ENCODE measurements around the gene PDZRN3. TPM values are rescaled to one million over a fixed set of nuclear protein-coding genes. Genes with fewer than 3 reads are reported as not detected.
"Not testable (repeated sequence)": the region's sequence is repeated elsewhere in the genome, so short reads cannot be mapped to it uniquely, and the experiment has no call there.

Gene PDZRN3
- total RNA-seq, 2 donors from 2014 or later, result 14.2 to 26.4 TPM

GRCh38 chr3:73569246-73569760 is 55.4 kb downstream of the PDZRN3 start:
- DNase-seq (no peak), ATAC-seq (no peak)
- intact Hi-C loops (cut with DNase I, micrococcal nuclease), result no loop called here

DNA sequence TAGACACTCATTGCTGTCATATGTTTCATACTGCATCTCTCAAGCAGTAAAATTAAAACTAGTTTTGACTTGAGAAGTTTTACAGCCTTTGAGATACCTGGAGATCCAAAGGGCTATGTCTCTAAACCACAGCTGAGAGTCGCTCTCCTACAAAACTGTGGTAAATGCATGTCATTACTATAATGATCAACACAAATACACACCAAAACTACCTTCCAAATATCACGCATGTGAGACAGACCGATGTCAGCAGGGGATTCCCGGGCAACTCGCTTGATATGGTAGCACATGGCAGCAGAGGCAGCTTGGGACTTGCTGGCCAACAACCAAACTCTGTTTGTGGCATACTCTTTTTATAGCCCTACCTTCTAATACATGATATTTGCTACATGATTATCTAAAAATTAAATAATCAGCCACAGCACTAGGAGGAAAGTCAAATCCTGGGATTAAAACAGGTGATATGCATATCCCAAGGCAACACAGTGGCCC is 56.3 kb downstream of the PDZRN3 start:
- intact Hi-C loops (cut with DNase I, micrococcal nuclease), result no loop called here
- no peak for ATAC-seq
- DNase-seq, result no peak

DNA sequence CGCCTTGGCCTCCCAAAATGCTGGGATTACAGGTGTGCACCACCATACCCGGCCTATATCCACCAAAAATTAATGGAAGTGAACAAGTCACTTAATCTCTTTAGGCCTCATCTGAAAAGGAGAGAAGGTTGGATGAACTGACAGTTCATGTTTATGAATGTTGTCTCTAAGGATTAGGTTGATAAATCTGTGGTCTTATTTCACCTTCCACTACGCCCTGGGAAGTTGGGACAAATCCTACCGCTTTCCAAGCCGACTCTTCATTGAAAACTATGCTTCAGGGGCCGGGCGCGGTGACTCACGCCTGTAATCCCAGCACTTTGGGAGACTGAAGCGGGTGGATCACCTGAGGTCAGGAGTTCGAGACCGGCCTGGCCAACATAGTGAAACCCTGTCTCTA is 59.4 kb downstream of the PDZRN3 start:
- ATAC-seq; DNase-seq; intact Hi-C loops (cut with DNase I, micrococcal nuclease): not testable (repeated sequence)

- DNase-seq (no peak), ATAC-seq (peak; percentile 68)
- intact Hi-C loops (cut with DNase I, micrococcal nuclease), result no loop called here
These were observed 60.7 kb downstream of the PDZRN3 start for GRCh38 chr3:73563896-73564582.

DNA sequence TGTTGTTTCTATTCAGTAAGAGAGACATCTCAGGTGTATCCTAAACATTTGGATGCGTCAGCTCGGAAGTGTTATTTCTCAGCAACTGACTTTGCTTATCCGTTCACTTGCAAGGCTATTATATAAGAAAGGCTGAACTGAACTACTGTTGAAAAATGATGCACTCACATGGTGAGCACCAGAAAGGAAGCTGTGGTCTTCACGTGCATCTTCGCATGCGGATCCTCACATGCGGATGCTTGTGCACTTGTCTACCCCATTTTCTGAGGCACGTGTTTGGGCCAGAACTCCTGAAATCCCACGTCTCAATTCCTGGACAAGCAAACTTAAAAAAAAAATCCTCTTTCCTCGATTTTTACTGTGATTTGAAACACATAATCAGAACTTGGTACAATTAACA is 63.2 kb downstream of the PDZRN3 start:
- intact Hi-C loops (cut with DNase I, micrococcal nuclease), result no loop called here
- no peak for ATAC-seq
- DNase-seq, result no peak

- ATAC-seq, result peak; percentile 78
- no peak for DNase-seq
- intact Hi-C loops (cut with DNase I, micrococcal nuclease), result no loop called here
These were observed 65.0 kb downstream of the PDZRN3 start for GRCh38 chr3:73559749-73560148.

GRCh38 chr3:73558727-73559075 is 66.0 kb downstream of the PDZRN3 start:
- ATAC-seq (no peak), DNase-seq (no peak)
- intact Hi-C loops (cut with DNase I, micrococcal nuclease), result no loop called here

DNA sequence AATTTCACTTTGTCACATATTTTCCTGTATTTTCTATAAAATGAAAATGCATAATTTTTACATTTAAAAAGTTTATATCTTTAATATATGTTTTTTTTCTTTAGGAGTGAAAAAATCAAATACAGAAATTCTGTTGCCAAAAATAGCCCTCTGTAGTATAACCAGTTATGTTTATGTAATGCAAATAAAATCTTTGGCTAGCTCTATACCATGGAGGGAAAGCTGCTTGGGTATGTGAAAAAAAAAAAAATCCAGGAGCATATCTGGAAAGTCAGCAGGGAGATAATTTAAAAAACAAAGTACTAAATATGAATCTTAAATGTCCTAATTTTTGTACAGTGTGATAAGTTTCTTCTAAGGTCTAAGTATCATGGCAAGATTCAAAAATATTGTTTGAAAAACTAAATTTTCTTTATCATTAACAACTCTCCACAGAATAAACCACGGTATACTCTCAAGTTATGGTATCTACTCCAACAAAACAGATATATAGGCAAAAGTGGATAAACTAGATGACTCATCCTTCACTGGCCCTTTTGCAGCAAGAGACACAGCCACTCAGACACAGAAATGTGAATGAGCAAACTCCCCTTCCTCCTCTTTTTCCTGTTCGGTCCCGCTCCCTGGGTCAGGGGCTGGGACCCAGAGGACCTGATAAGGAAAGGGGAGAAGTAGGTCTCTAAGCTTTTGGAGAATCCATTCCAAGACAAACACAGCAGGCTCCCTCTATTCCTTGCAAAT is 66.6 kb downstream of the PDZRN3 start:
- intact Hi-C loops (cut with DNase I, micrococcal nuclease), result no loop called here
- DNase-seq (no peak), ATAC-seq (no peak)

GRCh38 chr3:73556520-73557372 is 68.0 kb downstream of the PDZRN3 start:
- intact Hi-C loops (cut with DNase I, micrococcal nuclease), result no loop called here
- DNase-seq (no peak), ATAC-seq (no peak)

DNA sequence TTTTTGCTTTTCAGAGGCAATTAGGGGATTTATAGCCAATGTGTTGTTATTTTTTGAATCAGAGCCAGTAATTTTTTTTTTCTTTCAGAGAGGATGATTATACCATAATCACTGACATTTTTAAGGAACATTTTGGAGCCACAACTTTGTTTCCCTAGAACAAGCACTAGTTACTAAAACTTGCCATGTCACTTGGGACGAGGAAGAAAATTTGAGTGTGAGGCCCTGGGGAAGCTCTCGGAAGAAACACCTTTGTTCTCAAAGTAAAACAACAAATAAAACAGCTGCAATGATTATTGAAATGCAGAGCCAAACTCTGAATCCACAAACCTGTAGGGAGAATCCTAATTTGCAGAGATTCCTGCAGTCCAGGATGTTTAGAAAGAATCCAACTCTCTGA is 69.7 kb downstream of the PDZRN3 start:
- DNase-seq (no peak), ATAC-seq (no peak)
- intact Hi-C loops (cut with DNase I, micrococcal nuclease), result no loop called here

DNA sequence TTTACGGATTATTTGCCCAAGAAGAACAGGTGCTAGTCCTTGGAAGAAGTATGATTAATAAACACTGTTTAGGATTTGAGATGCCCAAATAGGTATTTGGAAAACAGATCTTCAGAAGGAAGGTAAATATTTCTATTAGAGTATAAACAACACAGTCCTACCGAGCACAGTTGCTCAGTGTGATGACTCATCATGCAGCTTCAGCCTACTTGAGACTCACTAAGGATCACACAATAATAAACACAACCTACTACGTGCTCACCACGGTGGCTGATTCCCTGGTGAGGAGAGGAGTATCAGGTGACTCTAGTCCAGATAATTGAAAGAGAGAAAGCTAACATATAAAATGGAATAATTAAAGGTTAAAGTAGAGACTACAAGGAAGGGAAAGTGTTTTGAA is 72.0 kb downstream of the PDZRN3 start:
- ATAC-seq, result no peak
- no peak for DNase-seq
- intact Hi-C loops (cut with DNase I, micrococcal nuclease), result no loop called here

- ATAC-seq (no peak), DNase-seq (no peak)
- intact Hi-C loops (cut with DNase I, micrococcal nuclease), result no loop called here
These were observed 74.7 kb downstream of the PDZRN3 start for GRCh38 chr3:73550032-73550431.

DNA sequence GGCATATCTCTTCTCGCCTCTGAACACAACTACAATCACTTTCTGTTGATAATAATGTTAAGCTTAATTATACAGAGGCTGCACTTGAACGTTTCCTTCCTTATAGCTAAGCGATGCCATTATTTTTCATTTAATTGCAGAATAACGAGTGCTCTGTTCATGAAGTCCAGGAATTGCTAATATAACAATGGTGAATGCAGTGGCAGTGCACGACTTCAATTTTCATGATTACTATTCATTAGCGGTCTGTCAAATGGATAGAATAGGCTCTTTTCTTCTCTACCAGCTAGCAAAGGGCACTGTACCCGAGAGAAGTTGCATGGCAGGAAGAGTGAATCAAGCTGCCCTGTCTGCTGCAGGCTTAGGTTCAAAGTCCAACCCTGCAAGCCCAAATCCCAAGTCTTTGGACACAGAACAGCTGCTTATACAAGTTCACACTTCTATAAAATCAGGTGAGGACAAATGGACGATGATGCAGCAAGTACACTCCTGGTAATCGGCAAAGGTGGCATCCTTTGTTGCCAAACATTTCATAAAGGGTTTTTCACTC is 75.6 kb downstream of the PDZRN3 start:
- intact Hi-C loops (cut with DNase I, micrococcal nuclease), result no loop called here
- DNase-seq, result no peak

GRCh38 chr3:73548436-73548835 is 76.3 kb downstream of the PDZRN3 start:
- DNase-seq, result no peak
- no peak for ATAC-seq
- intact Hi-C loops (cut with DNase I, micrococcal nuclease), result no loop called here

More for the DNA sequence above, 75.6 kb downstream of the PDZRN3 start:
- ATAC-seq, result peak; percentile 54

- intact Hi-C loops (cut with DNase I, micrococcal nuclease), result no loop called here
- peak in 1 of 2 donors; percentile 18 for DNase-seq
These were observed 77.1 kb downstream of the PDZRN3 start for GRCh38 chr3:73547427-73548248.

DNA sequence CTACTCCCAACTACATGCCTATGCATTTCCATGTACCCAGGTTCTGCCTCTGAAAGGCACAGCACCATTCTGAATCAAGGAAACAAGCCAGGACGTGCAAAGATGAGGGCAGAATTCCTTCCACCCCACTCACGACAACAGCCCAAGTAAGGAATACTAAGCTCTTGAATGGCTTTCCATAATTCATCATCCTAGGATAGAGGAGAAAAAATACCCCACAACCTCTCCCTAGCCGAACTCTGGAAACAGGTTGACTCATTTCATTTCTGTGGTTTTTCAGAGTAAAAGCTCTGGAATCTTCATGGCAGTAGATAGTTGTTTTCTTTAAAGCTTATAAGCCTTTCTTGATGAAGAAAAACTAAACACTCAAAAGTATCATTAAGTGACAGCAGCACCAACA is 77.8 kb downstream of the PDZRN3 start:
- intact Hi-C loops (cut with DNase I, micrococcal nuclease), result no loop called here
- ATAC-seq (no peak), DNase-seq (no peak)

More at GRCh38 chr3:73547427-73548248, 77.1 kb downstream of the PDZRN3 start:
- ATAC-seq, result peak; percentile 92

DNA sequence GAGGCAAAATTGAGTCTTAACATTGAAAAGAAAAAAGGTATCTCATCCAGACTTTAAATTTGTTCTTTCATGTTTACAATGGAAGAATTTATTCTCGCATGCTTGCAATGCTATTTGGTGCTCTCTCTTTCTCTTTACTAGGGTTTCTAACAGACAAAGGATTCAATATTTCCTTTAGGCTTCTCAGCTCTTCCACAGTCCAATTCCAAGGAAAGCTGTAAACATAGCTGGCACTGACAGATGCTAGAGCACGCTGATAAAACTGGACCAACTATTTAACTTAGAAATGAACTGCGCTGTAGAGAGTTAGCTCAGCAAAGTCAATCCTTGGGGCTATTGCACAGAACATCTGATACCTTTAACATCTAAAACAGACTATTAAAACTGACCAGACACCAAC is 81.3 kb downstream of the PDZRN3 start:
- no peak for DNase-seq
- intact Hi-C loops (cut with DNase I, micrococcal nuclease), result no loop called here
- ATAC-seq, result no peak

GRCh38 chr3:73542136-73542535 is 82.6 kb downstream of the PDZRN3 start:
- ATAC-seq (peak; percentile 90), DNase-seq (peak in 1 of 2 donors; percentile 31)
- intact Hi-C loops (cut with DNase I, micrococcal nuclease), result no loop called here
